ENCODE results near the gene HOPX. TPM values are rescaled to one million over a fixed set of nuclear protein-coding genes. Genes with fewer than 3 reads are reported as not detected.

The HOPX gene
- total RNA-seq, 1 experiment from 2014 or later, result not detected

DNA sequence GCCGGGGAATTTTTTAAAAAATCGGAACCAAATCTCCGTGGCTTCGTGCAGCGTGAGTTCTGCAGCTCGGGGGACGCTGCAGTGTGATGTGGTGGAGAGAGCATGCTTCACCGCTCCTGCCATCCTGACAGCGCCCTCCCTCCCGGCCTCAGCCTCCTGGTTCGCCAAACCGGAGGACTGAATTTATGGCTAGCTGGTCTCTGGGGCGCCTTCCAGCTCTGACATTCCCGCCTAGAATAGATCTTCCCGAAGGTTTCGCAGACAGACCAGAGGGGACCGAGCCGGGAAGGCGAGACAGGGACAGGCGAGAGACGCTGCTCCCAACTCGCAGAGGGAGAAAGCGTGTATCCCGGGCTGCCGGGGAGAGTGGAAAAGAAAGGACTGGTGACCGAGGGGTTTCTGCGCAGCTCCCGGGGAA lies 25.9 kb downstream of the HOPX start:
- Histone ChIP-seq H3K23ac (ENCODE audit: insufficient read length, low read depth, low read length) (no peak overlapping the region), H2BK20ac (ENCODE audit: low read depth, low read length, poor library complexity, severe bottlenecking) (no peak overlapping the region), H3K79me2 (ENCODE audit: insufficient read depth, low read length) (no peaks in the 10 kb centered on the region), H3K4ac (ENCODE audit: low read depth, low read length) (no peak overlapping the region), H3K27ac (ENCODE audit: insufficient read length, low read depth, low read length) (no peak overlapping the region), H2AFZ (ENCODE audit: low read length) (no peak overlapping the region), H3K18ac (ENCODE audit: insufficient read length, low read depth, low read length) (no peak overlapping the region), H4K20me1 (ENCODE audit: control insufficient read depth, insufficient read depth, insufficient read length) (no peaks in the 10 kb centered on the region), H3K27me3 (ENCODE audit: insufficient read depth, low read length) (peaks cover 51% of the 10 kb centered on the region), H3K56ac (ENCODE audit: insufficient read length, low read depth, low read length) (no peak overlapping the region), H2BK120ac (ENCODE audit: low read depth, low read length, poor library complexity, severe bottlenecking) (no peak overlapping the region), H2BK15ac (ENCODE audit: low read depth, low read length) (no peak overlapping the region), H2AK5ac (ENCODE audit: insufficient read length, low read length) (no peak overlapping the region), H4K5ac (ENCODE audit: insufficient read length, low read depth, low read length) (no peak overlapping the region), H3T11ph (ENCODE audit: low read length) (no peak overlapping the region), H3K9me3 (ENCODE audit: control insufficient read depth, low read depth, low read length) (no peaks in the 10 kb centered on the region), H3K4me1 (ENCODE audit: insufficient read depth, low read length) (no peaks in the 10 kb centered on the region; the same call in 1 of the 2 replicates), H2BK5ac (ENCODE audit: insufficient read length, low read length) (no peak overlapping the region), H3K23me2 (ENCODE audit: insufficient read length, low read depth, low read length, poor library complexity, severe bottlenecking) (peaks cover 7% of the 10 kb centered on the region), H3K4me2 (ENCODE audit: insufficient read depth, insufficient read length, low read length) (peak overlapping the region; percentile 78), H4K8ac (replicated peaks; ENCODE audit: insufficient read length, low read depth, low read length) (no peak overlapping the region), H3K14ac (ENCODE audit: insufficient read depth, low read length) (no peak overlapping the region), H4K91ac (ENCODE audit: insufficient read length, low read depth, low read length) (no peak overlapping the region), H2BK12ac (ENCODE audit: insufficient read length, low read depth, low read length) (no peak overlapping the region), H3K79me1 (ENCODE audit: insufficient read depth, low read depth, low read length, poor library complexity, severe bottlenecking) (no peaks in the 10 kb centered on the region), H3K9ac (ENCODE audit: extremely low read depth, insufficient read length, low read length) (no peak overlapping the region)
- TF ChIP-seq, protein P1, sequence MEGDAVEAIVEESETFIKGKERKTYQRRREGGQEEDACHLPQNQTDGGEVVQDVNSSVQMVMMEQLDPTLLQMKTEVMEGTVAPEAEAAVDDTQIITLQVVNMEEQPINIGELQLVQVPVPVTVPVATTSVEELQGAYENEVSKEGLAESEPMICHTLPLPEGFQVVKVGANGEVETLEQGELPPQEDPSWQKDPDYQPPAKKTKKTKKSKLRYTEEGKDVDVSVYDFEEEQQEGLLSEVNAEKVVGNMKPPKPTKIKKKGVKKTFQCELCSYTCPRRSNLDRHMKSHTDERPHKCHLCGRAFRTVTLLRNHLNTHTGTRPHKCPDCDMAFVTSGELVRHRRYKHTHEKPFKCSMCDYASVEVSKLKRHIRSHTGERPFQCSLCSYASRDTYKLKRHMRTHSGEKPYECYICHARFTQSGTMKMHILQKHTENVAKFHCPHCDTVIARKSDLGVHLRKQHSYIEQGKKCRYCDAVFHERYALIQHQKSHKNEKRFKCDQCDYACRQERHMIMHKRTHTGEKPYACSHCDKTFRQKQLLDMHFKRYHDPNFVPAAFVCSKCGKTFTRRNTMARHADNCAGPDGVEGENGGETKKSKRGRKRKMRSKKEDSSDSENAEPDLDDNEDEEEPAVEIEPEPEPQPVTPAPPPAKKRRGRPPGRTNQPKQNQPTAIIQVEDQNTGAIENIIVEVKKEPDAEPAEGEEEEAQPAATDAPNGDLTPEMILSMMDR (conservative IDR thresholded peaks at IDR 0.05), result no peak
- Mint-ChIP-seq H3K36me3 (ENCODE audit: insufficient read depth in 1 of 3, low read depth in 3 of 3) (peaks cover 0 to 2% (median 1%) of the 10 kb centered on the region in 3 experiments; a peak in 3 of 7 replicates), H3K27me3 (ENCODE audit: low read depth) (peaks cover 95% of the 10 kb centered on the region), H3K4me1 (peaks cover 13 to 34% of the 10 kb centered on the region in 2 experiments; a peak in 3 of 4 replicates), H3K9me3 (peaks cover 0 to 2% of the 10 kb centered on the region in 2 experiments; a peak in 1 of 5 replicates), H3K4me3 (peak overlapping the region; percentile 82 to 98), H3K27ac (no peak overlapping the region)
- DNase-seq, result peak; percentile 50
- WGBS (ENCODE audit: extremely low coverage, insufficient read length, low lambda C conversion rate), result no CpG with 5 or more reads among the region's 28 CpGs
